AG09309 (cell line): ENCODE data around the gene PIK3IP1.

Source experiments
- DNase-seq: peaks from one replicate; pipeline ENCODE4 v3.0.0-alpha.2; 2010; ENCODE audit warnings: low read depth
- H3K4me3 ChIP-seq: 2 replicates; pipeline ENCODE4 v1.5.1; 2011; ENCODE audit warnings: mild to moderate bottlenecking, low read depth, low read length, moderate library complexity; ENCODE audit not compliant: control insufficient read depth
- CTCF ChIP-seq: IDR thresholded peaks from 2 replicates; pipeline ENCODE4 v1.5.1; 2011; ENCODE audit warnings: mild to moderate bottlenecking, low read depth, low read length, inconsistent platforms; ENCODE audit not compliant: insufficient read depth, control insufficient read depth; ENCODE audit errors: missing control alignments

The PIK3IP1 gene

GRCh38 chr22:31308181-31308580 is 15.9 kb upstream of the PIK3IP1 start:
- no peak for TF ChIP-seq CTCF
- no peak overlapping the region for H3K4me3 ChIP-seq
- DNase-seq: no peak

GRCh38 chr22:31305194-31305593 is 12.9 kb upstream of the PIK3IP1 start:
- H3K4me3 ChIP-seq: no peak overlapping the region
- DNase-seq: no peak
- TF ChIP-seq CTCF: no peak

GRCh38 chr22:31302537-31302936 is 10.2 kb upstream of the PIK3IP1 start:
- H3K4me3 ChIP-seq: no peak overlapping the region
- no peak for TF ChIP-seq CTCF
- DNase-seq: no peak

GRCh38 chr22:31302006-31302405 is 9.7 kb upstream of the PIK3IP1 start:
- no peak overlapping the region for H3K4me3 ChIP-seq
- DNase-seq: no peak
- TF ChIP-seq CTCF: no peak

GRCh38 chr22:31300896-31301295 is 8.6 kb upstream of the PIK3IP1 start:
- no peak for DNase-seq
- no peak for TF ChIP-seq CTCF
- no peak overlapping the region for H3K4me3 ChIP-seq

DNA sequence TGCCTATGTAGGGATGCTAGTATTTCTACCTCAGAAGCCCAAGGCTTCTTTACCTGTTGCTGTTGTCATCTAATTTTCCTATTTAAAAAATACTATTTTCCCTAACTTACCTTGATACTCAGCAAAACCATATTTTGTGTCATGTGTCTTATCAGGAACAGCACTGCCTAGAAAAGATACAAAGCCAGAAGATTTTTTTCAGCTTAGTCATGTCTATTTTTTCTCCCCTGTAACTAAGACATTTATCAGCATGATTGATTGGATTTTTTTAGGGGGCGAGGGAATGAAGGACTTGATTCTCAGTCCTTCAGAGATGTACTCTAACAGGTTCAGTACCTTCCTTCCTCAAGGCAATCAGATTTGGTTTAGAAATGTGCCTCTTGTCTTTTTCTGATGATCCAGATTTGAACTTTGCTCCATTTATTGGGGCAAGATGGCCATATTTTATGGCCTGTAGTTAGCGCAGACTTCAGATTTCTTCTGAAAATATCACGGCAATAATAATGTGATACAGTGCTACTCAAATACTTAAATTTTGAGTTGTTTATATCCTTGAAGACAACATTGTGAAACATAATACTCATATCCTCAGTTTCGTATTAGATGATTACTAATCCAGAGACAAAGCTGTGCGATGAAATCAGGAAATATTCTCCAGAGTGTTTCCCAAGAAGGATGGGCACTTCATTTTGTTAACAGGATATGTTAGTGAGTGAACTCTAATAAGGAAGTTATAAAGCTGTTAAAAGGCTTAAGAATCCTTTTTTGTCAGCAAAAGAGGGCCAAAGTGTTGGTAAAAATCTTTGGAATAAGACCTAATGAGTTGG is 3.8 kb upstream of the PIK3IP1 start:
- DNase-seq: no peak
- no peak overlapping the region for H3K4me3 ChIP-seq

More for the DNA sequence above, 3.8 kb upstream of the PIK3IP1 start:
- TF ChIP-seq CTCF: no peak
